Aorta (tissue), 5 donors: ENCODE data around the gene ARSB. TPM values are rescaled to one million over a fixed set of nuclear protein-coding genes. Genes with fewer than 3 reads are reported as not detected.

Experiments
- ATAC-seq: fragments of 200-7000 bp; cut with Tn5 transposase; one replicate; pipeline ENCODE4 v1.9.1; 2022; ENCODE audit warnings: moderate library complexity; ENCODE audit not compliant: low FRiP score
- DNase-seq, 2 donors: peaks; one replicate each; pipeline ENCODE4 v3.0.0-alpha.2; 2020
- H3K27ac ChIP-seq, 2 donors: one replicate each; pipeline ENCODE4 v1.5.1; 2013; ENCODE audit warnings: low read length in 2 of 2, mild to moderate bottlenecking in 2 of 2, moderate library complexity in 2 of 2, control low read depth in 1 of 2, inconsistent platforms in 1 of 2, low read depth in 1 of 2
- H3K27me3 ChIP-seq, 2 donors: one replicate each; pipeline ENCODE4 v1.6.1; 2013; ENCODE audit warnings: control low read depth in 1 of 2, low read length in 1 of 2, mild to moderate bottlenecking in 1 of 2, moderate library complexity in 1 of 2; ENCODE audit not compliant: insufficient read depth in 2 of 2, control insufficient read depth in 1 of 2
- H3K36me3 ChIP-seq, 2 donors: one replicate each; pipeline ENCODE4 v1.6.1; 2013; ENCODE audit warnings: control low read depth in 1 of 2, low read length in 1 of 2, mild to moderate bottlenecking in 1 of 2; ENCODE audit not compliant: insufficient read depth in 2 of 2, control insufficient read depth in 1 of 2
- H3K4me1 ChIP-seq, 2 donors: one replicate each; pipeline ENCODE4 v1.6.1; 2013; ENCODE audit warnings: low read length in 2 of 2, control low read depth in 1 of 2, mild to moderate bottlenecking in 1 of 2, moderate library complexity in 1 of 2; ENCODE audit not compliant: insufficient read depth in 2 of 2, control insufficient read depth in 1 of 2
- H3K4me3 ChIP-seq, 2 donors: one replicate each; pipeline ENCODE4 v1.5.1; 2013; ENCODE audit warnings: low read length in 2 of 2, control low read depth in 1 of 2, mild to moderate bottlenecking in 1 of 2
- H3K9me3 ChIP-seq: one replicate; pipeline ENCODE4 v1.6.1; 2013; ENCODE audit warnings: mild to moderate bottlenecking, low read length; ENCODE audit not compliant: control insufficient read depth
- WGBS, 2 donors: extraction: QIAGEN DNeasy Blood & Tissue Kit; methylation state at CpG; one replicate each; pipeline ENCODE4 v1.1.7; 2013; 5-methylcytosine and 5-hydroxymethylcytosine counted together
- intact Hi-C, 2 donors: fragments of 100-400 bp; cut with DNase I; formaldehyde crosslinking; loops; one replicate each; pipeline versions ENCODE4 v1.14.2 to v1.15.0; 2022
- polyA plus RNA-seq, 2 donors: library from polyadenylated mRNA; stranded (reverse); fragments of 200-250 nt; gene quantifications; one replicate each; pipeline ENCODE4 v1.2.3, GENCODE V29; 2013
- total RNA-seq, 2 donors: library from RNA; stranded (reverse); fragmentation: NEBNext Ultra II Directional; extraction: Animal tissue kit (Norgen Biotek cat#: 25700); gene quantifications; one replicate each; pipeline ENCODE4 v1.2.1, GENCODE V29; 2021
- donor health status: healthy with polysubstance abuse.
- donor health status: Bipolar disorder and iron deficiency.
- donor health status: DM: no; HTN: no; CAD: no.
- donor health status: DM: no; HTN: no; CAD: no.
- donor health status: DM: yes; HTN: yes; CAD: no.

ARSB gene
- total and polyA plus RNA-seq, 4 donors = 3.5 to 17.2 (median 12.0) TPM

- DNase-seq (peak in 1 of 2 donors; percentile 61), ATAC-seq (peak; percentile 89)
- 2 to 4% methylated on average over 12 of the region's 12 CpGs for WGBS, 2 donors
- H3K9me3 ChIP-seq = no peaks in the 10 kb centered on the region
- no peaks in the 10 kb centered on the region for H3K27me3 ChIP-seq
- intact Hi-C loops = loop anchor here in 1 of 2 donors (10.0 kb wide), 1 partner anchor 374 kb away; no protein-coding TSS in a partner anchor
- peak overlapping the region in 1 of 2 donors; percentile 13 for H3K4me3 ChIP-seq
- H3K27ac ChIP-seq = peak overlapping the region; percentile 46 to 95
- no peaks in the 10 kb centered on the region for H3K36me3 ChIP-seq
- H3K4me1 ChIP-seq = peaks cover 3 to 18% of the 10 kb centered on the region in 2 donors
Observed at GRCh38 chr5:78908173-78909061, 76.7 kb downstream of the ARSB start.

DNA sequence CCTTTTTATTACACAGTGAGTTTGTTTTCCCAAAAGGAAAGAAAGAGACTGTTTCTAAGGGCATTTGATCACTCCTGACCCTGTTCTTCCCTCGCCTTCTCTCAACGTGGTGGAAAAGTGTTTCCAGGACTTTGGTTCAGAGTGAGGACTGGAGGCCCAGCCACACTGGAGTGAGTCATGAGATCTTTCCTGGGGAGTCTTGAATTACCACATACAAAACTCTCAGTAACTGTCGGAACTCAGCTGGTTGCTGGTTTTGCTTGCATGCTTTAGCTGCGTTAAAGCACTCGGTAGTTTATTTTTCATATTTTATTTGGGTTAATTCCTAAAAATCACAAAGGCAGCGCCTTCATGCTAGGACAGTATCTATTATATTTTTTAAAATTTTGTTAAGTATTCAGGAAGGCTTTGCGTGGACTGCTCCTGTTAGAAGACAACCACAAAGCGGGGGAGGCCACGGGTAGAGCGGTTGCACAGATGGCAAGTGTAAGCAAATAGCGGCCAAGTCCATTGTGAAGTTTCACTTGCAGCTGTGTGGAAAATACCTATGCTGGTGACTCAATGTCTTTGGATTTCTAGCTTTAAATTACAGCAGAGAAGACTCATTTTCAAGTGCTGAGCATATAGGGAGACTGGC is 77.7 kb downstream of the ARSB start:
- peaks cover 3 to 18% of the 10 kb centered on the region in 2 donors for H3K4me1 ChIP-seq
- no peak overlapping the region for H3K4me3 ChIP-seq
- H3K27me3 ChIP-seq = no peaks in the 10 kb centered on the region
- WGBS, 2 donors = 3 to 4% methylated on average over 11 of the region's 11 CpGs
- H3K27ac ChIP-seq = peak overlapping the region; percentile 80 to 95
- H3K36me3 ChIP-seq = no peaks in the 10 kb centered on the region
- H3K9me3 ChIP-seq = no peaks in the 10 kb centered on the region
- intact Hi-C loops = loop anchor here in 1 of 2 donors (10.0 kb wide), 1 partner anchor 373 kb away; no protein-coding TSS in a partner anchor
- DNase-seq (peak in 1 of 2 donors; percentile 65), ATAC-seq (peak; percentile 86)

- no peak for ATAC-seq
- intact Hi-C loops = loop anchor here in 1 of 2 donors (10.0 kb wide), 1 partner anchor 371 kb away; no protein-coding TSS in a partner anchor
Observed at GRCh38 chr5:78905084-78905938, 79.8 kb downstream of the ARSB start.

DNA sequence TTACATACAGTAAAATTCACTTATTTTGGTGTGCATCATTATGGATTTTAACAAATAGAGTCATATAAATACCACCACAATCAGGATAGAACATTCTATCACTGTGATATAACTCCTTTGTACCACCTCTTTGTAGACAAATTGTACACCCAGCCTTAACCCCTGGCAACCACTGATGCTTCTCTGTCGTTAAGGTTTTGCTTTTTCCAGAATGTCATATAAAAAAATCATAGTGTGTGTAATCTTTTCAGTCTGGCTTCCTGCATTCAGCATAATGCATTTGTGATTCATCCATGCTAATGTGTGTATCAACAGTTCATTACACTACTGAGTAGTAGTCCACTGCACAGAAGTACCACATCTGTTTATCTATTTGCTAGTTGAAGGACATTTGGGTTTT is 81.2 kb downstream of the ARSB start:
- Histone ChIP-seq H3K4me3 (no peak overlapping the region), H3K9me3 (no peaks in the 10 kb centered on the region), H3K27me3 (no peaks in the 10 kb centered on the region), H3K4me1 (peaks cover 3 to 15% of the 10 kb centered on the region in 2 donors), H3K27ac (no peak overlapping the region), H3K36me3 (no peaks in the 10 kb centered on the region)
- WGBS, 2 donors = 51 to 70% methylated on average over 1 of the region's 1 CpG
- intact Hi-C loops = loop anchor here in 1 of 2 donors (10.0 kb wide), 1 partner anchor 369 kb away; no protein-coding TSS in a partner anchor
- DNase-seq (no peak), ATAC-seq (no peak)

More at GRCh38 chr5:78905084-78905938, 79.8 kb downstream of the ARSB start:
- H3K4me3 ChIP-seq = no peak overlapping the region
- DNase-seq = no peak
- no peaks in the 10 kb centered on the region for H3K9me3 ChIP-seq
- peaks cover 3 to 16% of the 10 kb centered on the region in 2 donors for H3K4me1 ChIP-seq
- WGBS, 2 donors = 45 to 48% methylated on average over 5 of the region's 5 CpGs
- H3K27me3 ChIP-seq = no peaks in the 10 kb centered on the region
- peak overlapping the region in 1 of 2 donors; percentile 1 for H3K27ac ChIP-seq
- no peaks in the 10 kb centered on the region for H3K36me3 ChIP-seq

DNA sequence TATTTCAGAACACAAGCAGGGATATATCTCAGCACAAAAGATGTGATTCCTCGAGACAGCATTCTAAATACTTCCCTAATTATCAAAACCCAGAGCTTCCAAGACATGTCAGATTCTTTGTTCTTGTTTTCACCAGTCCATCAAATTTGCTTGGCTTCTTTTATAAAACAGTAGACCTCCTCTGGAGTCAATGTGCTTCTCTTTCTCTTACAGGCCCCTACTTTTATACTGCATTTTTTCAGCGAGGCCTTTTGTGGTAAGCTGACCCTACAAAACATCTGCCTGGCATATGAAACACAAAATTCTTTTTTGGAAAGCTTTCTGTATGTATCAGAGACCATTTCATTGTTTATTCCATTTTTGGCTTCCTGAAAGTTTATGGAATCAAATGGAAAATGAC is 81.8 kb downstream of the ARSB start:
- Histone ChIP-seq H3K4me1 (peaks cover 0 to 12% of the 10 kb centered on the region in 2 donors), H3K9me3 (peaks cover 2% of the 10 kb centered on the region), H3K27me3 (no peaks in the 10 kb centered on the region), H3K36me3 (no peaks in the 10 kb centered on the region), H3K4me3 (no peak overlapping the region), H3K27ac (no peak overlapping the region)
- 68% methylated on average over 2 of the region's 2 CpGs for WGBS, 2 donors
- no peak for DNase-seq
- ATAC-seq = no peak
- intact Hi-C loops = loop anchor here in 1 of 2 donors (10.0 kb wide), 1 partner anchor 369 kb away; no protein-coding TSS in a partner anchor

DNA sequence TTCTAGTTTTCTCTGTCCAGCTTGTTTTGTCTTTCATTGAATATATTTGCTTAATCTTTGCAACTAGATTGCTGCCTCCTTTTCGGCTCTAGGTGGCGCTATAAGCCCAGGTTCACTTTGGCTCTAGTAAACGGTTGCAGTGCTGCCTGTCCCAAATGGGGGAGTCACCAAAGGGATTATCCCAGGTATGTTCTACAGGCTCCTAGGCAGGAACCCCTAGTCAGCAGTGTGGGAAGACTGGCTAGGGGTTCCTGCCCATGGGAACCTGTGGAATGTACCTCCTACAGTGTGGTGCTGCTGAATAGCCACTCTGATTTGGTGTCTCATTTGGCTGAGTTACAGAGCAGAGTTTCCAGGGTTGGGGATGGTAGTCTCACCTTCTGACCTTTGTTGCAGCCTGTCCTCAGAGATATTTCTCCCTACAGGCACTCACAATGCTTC is 85.2 kb downstream of the ARSB start:
- Histone ChIP-seq H3K9me3 (peaks cover 2% of the 10 kb centered on the region), H3K4me1 (no peaks in the 10 kb centered on the region), H3K36me3 (no peaks in the 10 kb centered on the region), H3K27me3 (no peaks in the 10 kb centered on the region), H3K27ac (no peak overlapping the region), H3K4me3 (no peak overlapping the region)
- 12 to 22% methylated on average over 3 of the region's 3 CpGs for WGBS, 2 donors
- ATAC-seq (no peak), DNase-seq (no peak)
- intact Hi-C loops = loop anchor here in 1 of 2 donors (10.0 kb wide), 1 partner anchor 365 kb away; no protein-coding TSS in a partner anchor

- Histone ChIP-seq H3K27me3 (no peaks in the 10 kb centered on the region), H3K36me3 (no peaks in the 10 kb centered on the region), H3K9me3 (peaks cover 2% of the 10 kb centered on the region), H3K4me3 (no peak overlapping the region), H3K27ac (no peak overlapping the region), H3K4me1 (no peaks in the 10 kb centered on the region)
- intact Hi-C loops = no loop called here
- no peak for ATAC-seq
- no peak for DNase-seq
- 32 to 38% methylated on average over 4 of the region's 4 CpGs for WGBS, 2 donors
Observed at GRCh38 chr5:78896132-78896531, 89.0 kb downstream of the ARSB start.

DNA sequence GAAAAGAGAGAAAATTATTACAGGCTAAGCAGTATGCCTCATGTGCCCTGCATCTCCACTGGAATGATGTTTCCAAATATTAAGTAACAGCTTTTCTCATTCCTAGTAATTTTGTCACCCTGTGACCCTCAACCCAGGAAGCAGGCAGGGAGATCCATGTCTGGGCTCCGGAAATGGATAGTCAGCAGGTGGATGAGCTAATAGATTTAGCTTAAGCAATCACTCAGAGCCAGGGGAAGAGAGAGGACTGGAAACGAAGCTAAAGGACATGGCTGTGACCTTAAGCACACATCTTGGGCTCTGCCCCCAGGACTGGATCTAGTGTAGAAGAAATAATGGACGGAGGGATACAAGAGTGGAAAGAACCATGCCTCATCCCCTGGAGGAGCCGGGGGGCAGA is 89.5 kb downstream of the ARSB start:
- H3K27ac ChIP-seq = no peak overlapping the region
- H3K4me1 ChIP-seq = no peaks in the 10 kb centered on the region

More for the DNA sequence above, 89.5 kb downstream of the ARSB start:
- intact Hi-C loops = no loop called here
- Histone ChIP-seq H3K4me3 (no peak overlapping the region), H3K36me3 (no peaks in the 10 kb centered on the region), H3K27me3 (no peaks in the 10 kb centered on the region), H3K9me3 (peaks cover 2% of the 10 kb centered on the region)
- 77 to 87% methylated on average over 4 of the region's 4 CpGs for WGBS, 2 donors
- DNase-seq (no peak), ATAC-seq (no peak)
